HG03103 (cell line): ENCODE results near the gene ST3GAL4.
"Not testable (repeated sequence)": the region's sequence is repeated elsewhere in the genome, so short reads cannot be mapped to it uniquely, and the experiment has no call there.

Experiments used
- ATAC-seq: cut with Tn5 transposase; IDR thresholded peaks from one replicate; pipeline ENCODE4 v1.9.1; 2021; ENCODE audit warnings: low read depth; ENCODE audit not compliant: unreplicated experiment

ST3GAL4 gene, protein sequence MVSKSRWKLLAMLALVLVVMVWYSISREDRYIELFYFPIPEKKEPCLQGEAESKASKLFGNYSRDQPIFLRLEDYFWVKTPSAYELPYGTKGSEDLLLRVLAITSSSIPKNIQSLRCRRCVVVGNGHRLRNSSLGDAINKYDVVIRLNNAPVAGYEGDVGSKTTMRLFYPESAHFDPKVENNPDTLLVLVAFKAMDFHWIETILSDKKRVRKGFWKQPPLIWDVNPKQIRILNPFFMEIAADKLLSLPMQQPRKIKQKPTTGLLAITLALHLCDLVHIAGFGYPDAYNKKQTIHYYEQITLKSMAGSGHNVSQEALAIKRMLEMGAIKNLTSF

DNA sequence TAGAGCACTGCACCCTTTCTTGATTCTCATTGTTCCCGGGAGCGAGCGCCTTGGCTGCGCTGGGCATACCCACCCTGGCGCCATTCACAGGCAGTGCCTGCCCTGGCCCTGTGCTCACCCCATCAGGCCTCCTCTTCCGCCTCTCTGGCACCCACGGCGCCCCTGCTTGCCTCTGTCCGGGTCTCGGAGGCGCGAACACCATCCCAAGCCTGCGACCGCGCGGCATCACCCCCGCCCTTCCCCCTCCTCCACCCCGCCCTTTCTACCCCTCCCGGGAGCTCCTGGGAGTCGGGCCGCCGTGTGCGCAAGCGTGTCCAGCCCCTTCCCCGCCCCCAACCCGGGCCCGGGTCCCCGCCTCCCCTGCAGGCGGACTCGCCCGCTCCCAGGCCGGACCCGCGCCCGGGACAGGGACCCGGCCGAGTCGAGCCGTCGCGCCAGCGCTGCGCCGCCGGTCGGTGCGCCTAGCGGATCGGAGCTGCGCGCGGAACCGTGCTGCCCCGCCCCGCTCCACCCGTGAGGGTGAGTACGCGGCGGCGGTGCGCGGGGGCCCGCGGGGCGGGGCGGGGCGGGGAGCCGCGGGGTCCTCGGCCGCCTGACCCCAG is at the start of gene ST3GAL4:
Gene ST3GAL4, plus strand, starts transcription at position 363 of the 602 bp plus-strand sequence. CDS start 50,470 bp downstream, outside the sequence.
- ATAC-seq, result peak; percentile 43

DNA sequence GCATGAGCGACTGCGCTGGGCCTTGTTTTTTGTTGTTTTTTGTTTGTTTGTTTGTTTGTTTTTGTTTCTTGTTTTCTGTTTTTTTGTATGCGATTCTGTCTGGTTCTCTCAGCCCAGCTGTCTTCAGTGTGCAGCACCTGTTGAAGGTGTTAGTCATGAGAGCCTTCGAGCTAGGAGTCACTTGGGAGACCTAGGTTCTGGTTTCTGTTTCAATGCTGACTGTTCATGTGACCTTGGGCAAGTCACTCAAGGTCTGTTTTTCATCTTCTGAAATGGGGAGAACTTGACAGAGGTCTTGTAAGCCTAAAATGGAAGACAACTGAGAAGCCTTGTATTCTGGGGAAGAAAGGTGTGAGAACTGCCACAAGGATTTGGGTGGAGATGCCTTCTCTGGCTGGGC is 49.8 kb upstream of the ST3GAL4 start:
- peak; percentile 48 for ATAC-seq

DNA sequence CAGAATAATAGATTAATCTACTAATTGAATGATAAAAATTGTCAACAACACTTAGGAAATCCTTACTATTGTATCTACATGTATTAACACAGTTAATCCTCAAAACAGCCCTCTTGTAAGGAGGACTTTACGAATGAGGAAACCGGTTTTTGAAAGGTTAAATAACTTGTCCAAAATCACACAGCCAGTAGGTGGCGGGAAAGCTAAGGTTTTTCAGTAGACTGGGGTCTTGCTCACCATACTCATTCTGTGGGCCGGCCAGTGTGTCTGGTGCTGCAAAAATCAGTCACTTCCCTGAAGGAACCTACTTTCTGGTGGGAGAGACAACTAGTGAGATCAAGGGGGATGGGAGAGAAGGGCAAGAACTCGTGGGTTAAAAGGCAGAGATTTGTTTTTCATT is 47.8 kb upstream of the ST3GAL4 start:
- ATAC-seq, result no peak

DNA sequence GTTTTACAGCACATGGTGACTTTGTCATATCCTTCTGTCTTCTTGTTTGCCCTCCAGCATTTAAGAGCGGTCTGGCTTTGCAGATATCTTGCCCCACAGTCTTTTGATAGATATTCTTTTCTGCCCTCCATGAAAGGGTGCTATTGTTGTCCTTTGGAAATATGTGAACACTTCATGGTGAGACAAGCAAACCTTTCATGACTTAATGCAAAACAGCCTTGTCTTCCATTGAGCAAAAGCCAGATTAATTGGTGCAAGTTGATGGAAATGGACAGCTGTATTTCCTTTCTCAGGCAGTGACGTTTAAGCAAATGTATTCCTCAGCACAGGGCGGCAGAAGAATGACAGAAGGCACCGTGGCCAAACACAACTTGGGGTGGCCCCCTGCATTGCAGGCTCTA is 47.2 kb upstream of the ST3GAL4 start:
- no peak for ATAC-seq

DNA sequence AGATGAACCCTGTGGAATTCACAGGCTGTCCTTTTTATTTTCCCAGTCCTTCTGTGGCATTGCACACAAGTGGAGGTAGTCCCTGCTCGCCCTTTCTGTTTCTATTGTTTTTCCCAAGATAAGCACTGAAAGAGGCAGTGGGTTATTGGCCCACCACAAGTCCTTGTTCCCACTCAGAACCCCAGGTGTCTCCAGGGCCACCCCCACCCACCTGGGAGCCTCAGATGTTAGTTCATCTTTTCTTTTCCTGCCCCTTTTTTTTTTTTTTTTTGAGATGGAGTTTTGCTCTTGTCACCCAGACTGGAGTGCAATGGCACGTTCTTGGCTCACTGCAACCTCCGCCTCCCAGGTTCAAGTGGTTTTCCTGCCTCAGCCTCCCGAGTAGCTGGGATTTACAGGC is 46.7 kb upstream of the ST3GAL4 start:
- ATAC-seq, result not testable (repeated sequence)

DNA sequence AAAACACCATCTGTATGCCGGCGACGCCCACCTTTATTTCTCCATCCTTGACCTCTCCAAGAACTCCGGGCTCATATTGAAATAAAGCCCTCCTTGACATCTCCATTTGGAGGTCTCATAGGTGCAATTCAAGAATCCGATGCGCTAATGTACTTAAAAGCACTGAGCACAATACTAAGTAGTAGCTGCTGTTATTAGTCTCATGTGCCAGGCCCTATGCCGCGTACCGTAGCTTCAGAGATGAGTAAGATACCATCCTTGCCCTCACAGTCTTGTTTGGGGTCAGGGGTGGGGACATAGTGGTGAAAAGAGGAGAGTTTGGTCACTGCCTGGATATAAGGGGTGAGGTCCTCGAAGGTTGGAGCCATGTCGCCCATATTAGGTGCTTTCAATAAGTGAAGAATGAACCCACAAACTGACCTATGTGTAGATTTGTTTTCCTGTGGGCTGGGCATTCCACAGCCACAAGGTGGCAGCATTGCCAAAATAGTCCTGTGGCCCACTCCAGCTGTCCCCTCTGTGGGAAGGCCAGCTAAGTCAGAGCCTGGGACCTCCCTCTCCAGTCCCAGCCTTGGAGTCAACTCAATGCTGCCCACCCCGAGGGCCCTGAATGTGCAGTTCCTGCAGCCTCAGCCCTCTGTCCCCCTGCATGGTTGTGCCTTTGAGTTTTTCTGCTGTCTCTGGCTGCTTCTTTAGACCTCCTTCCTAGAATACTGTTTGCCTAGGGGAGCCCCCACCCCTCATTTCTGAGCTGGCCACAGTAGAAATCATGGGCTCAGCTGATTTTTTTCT is 45.1 kb upstream of the ST3GAL4 start:
- peak; percentile 38 for ATAC-seq

DNA sequence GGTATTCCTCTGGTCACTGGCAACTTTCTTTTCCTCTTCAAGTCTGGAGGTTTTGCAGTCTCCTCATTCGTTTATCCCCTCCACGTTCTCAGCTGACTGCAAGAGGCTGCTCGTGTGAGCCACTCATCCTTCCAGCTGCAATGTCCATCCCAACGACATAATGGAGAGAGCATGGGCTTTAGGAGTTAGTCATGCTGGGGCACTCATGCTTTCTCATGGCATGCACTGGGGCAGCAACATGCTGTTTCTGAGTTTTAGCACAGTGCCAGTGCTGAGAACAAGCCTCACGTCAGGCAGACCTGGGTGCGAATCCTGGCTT is 44.5 kb upstream of the ST3GAL4 start:
- ATAC-seq, result no peak

DNA sequence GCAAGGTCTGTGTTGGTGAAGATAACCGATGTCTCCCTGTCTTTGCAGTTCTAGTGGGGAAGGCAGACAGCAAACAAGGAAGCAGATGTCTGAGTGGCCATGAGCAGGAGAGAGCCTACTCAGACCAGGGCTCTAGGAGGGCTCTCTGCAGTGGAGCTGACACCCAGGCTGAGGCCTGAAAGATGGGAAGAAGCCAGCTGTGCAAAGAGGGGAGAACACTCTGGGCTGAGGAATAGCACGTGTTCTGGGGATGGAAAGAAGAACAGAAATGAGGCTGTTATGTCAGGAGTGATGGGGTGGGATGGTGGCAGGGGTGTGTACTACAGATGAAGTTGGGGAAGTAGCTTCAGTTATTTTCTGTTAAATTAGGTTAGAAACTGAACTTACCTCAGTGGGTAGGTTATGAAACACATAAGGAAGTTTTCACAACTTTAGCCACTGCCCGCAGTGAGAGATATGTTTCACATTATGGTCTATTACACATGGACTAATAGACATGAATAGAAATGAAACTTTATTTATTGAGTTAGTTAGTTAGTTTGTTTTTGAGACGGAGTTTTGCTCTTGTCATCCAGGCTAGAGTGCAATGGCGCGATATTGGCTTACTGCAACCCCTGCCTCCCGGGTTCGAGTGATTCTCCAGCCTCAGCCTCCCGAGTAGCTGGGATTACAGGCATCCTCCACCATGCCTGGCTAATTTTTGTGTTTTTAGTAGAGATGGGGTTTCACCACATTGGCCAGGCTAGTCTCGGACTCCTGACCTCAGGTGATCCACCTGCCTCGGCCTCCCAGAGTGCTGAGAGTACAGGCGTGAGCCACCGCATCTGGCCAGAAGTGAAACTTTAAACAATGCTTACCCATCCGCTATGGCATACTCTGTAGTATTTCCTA is 43.8 kb upstream of the ST3GAL4 start:
- peak; percentile 46 for ATAC-seq

DNA sequence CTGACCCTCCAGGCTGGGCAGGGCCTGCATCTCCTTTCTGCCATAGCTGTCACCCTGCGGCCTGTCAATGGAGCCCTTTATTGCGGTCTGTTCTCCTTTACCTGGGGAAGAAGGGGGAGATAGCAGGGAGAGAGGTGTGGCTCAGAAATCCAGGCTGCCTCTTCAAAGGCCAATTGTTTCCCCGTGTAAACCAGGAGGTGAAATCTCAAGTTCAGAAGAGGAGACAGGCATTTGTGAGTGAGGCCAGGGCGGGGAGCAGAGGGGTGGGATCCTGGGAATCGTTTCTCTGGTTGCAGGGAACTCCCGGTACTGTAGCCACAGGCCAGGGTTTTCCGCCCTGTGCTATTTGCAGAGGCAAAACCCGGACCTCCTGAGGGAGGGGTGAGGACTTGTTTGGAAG is 42.5 kb upstream of the ST3GAL4 start:
- no peak for ATAC-seq

DNA sequence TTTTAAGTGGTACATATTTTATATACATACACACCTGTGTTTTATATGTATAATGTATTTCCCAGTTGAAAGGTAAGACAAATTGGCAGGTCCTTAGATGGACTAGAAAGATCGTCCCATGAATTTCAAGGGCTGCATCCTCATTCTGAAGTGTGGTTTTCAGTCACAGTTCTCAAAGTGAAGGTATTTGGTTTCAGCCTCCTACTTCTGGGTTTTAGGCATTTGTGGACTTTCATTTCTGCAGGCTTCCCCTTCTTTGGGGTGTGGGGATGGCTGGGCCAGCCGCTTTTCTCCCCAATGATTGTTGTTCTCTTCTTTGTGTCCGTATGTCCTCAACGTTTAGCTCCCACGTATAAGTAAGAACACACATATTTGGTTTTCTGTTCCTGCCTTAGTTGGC is 41.7 kb upstream of the ST3GAL4 start:
- ATAC-seq, result no peak

DNA sequence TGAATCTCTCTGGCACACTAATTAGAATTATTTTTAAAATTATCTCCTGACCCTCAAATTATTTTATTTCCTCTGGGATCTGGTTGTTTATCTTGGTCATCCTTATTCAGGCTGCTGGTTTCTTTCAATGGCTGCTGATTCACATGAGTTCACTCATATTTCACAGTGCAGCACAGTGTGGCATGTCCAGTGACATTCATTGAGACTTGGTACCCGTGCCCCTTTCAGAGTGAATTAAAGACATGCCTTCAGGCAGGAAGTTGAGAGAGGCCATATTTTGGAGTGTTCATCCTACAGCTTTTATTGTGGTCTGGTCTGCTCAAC is 38.1 kb upstream of the ST3GAL4 start:
- ATAC-seq, result no peak

DNA sequence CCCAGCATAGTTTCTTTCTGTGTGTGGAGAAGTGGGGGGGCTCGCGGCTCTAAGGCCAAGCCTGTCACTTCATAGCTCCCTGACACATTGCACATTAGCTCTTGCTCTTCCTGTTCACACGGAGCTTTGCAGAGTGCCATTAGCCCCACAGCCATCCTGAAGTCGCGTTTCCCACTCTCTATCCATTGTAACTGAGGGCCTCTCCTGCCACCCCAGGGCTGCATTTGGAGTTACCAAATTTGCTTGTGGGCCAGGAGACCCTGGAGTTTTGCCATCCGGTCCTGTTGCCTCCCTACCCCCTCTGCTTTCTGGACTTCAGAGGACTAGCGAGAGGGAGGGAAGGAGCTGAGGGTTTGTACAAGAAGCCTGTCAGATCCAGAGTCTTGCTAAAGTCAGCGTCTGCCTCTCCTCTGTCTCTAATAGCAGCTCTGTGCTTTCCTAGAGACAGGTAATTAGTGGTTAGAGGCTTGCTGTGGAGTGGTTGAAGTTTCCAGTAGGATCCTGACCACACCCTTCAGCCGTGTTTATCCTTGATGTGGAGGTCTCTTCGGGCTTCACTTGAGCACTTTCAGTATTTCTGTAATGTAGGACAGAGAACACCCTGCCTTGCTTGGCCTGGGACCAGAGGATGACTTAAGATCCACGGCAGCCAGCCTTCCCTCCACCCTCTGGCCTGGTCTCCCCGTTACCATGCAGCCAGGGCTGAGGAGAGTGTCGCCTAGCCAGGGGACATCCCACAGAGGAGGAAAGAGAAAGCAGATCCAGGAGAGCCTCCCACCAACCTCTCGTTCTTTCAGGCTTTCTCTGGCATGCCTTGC is 37.5 kb upstream of the ST3GAL4 start:
- peak; percentile 20 for ATAC-seq

DNA sequence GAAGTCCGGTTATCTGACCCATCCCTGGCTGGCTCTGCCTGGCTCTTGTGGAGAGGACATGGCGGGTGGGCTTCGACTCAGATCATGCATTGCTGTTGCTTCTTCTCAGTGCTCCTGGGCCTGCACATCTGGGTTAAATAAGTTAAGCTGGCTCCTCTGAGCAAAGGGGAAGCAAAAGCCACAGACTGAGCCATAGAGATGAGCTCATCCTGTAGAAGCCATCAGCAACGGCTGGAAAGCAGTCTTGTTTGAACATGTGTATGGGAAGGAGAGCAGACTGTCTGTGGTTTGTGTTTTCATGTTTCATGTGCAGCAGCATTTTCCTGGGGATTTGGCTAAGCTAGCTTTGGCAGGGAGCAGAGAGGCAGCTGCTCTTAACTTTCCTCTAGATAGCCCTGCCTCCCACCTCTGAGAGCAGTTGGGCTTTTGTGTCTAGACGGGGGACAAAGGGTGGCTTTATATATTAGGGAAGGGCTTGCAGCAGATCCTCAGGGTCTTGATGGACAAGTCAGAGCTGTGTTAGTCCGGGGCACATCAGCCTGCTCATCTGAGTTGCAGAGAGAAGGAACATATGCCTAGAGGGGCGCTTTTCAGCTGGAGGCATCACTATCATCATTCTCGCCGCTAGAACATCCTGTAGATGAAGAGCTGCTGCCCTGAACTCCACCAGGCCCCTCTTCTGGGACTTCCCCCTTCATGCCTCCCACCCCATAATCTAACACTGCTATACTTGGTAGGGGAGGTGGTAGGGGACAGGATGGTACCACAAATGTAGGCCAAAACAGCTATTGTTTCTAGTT is 36.7 kb upstream of the ST3GAL4 start:
- ATAC-seq, result peak; percentile 80

DNA sequence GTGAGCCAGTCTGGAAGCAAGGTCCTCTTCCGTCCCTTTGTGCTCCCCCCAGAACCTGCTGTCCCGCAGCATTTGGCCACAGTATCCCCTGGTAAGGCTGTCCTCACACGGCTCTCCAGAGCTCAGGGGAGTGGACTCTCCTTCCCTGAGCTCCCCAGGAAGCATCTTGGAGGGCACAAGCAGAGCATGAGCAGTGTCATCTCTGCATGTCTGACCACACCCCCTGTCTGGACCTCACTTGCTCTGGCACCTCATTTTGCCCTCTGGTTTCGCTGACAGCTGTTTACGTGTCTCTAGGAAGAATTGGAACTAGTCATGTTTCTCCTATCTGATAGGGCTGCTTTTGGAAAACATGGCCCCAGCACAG is 36.1 kb upstream of the ST3GAL4 start:
- ATAC-seq, result no peak

DNA sequence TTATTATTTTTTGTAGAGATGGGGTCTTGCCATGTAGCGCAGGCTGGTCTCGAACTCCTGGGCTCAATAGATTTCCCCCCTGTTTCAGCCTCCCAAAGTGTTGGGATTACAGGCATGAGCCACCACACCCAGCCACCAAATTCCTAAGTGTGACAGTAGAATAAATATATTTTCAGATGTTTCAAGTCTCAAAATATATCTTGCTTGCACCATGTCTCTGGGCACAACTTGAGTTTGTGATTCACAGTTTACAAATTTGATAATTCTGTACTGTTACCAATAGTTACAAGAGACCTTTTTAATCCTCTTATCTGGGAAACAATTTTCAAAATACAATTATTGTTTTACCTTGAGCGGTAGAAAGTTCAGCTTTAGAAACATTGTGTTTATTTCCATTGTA is 32.5 kb upstream of the ST3GAL4 start:
- ATAC-seq, result no peak

DNA sequence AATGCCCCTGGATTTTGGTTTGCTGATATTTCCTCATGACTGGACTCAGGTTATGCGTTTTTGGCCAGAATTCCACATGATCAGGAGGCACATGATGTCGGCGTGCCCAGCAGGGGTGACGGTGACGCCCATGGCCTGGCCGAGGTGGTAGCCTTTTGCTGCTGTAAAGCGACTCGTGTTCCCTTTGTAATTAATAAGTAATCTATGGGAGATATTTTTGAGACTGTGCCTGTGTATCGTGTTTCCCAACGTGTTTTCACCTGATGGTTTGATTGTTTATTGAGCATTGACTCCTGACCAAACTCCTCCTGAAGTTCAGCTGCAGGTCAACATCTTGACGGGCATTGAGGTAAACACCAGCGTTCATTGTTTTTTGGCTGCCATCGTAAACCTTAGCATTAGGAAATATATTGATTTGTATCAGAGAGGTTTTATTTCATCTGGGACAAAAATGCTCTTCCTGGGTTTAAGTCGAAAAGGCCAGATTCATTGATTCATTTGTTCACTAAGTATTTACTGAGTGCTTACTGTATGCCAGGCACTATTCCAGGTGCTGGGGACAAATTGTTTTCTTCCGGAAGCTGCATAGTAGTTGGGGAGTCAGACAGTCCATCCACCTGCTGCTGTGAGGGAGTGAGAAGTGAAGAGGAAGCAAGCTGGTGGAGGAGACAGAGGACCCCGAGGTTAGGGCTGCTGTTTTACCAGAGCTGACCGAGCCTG is 28.0 kb upstream of the ST3GAL4 start:
- no peak for ATAC-seq

DNA sequence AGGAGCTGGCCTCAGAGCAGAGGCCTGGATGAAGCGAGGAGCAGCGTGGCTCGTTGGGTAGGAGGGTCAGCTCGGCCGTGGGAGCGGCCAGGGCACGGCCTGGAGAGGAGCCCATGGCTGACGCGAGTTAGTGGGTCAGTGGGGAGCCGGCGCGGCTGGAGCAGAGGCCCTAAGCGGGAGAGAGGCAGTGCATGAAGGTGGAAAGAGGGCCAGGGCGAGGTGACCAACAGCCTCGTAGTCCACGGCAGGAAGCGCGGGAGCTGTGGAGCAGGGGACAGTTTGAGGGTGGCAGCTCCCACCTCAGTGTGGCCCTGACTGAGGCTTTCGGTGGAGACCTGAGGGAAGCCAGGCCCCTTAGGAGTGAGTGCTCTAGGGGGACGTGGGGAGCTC is 27.5 kb upstream of the ST3GAL4 start:
- ATAC-seq, result no peak

DNA sequence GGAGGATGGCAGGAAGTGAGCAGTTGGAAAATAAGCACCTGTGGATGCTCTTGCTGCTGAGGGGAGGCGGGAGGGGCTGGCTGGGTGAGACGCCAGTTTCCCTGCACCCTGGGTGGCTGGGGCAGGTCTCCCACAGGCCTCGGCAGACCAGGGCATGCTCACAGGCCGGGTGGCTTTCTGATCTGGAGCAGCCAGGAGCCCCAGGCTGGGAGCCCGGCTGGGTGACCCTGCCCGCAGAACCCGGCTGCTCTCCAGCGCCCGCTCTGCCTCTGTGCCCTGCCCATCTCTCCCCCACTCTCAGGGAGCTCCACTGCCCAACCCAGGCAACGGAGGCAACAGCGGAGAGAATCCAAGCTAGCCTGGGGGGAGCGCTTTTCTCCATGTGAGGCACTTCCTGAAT is 27.0 kb upstream of the ST3GAL4 start:
- ATAC-seq, result no peak
